ENCODE measurements around the gene UGGT2.

GRCh38 chr13:96080676-96081075 is 27.5 kb upstream of the UGGT2 start:
- TF ChIP-seq POLR2AphosphoS5 (IDR thresholded peaks at IDR 0.05): no peak
- no peak for TF ChIP-seq POLR2A (IDR thresholded peaks at IDR 0.05)
- TF ChIP-seq CTCF (IDR thresholded peaks at IDR 0.05): no peak
- TF ChIP-seq EP300 (IDR thresholded peaks at IDR 0.05): no peak
